Measurements from ENCODE around the gene SHISAL1.

SHISAL1 gene

GRCh38 chr22:44292521-44292920 lies 20.2 kb downstream of the SHISAL1 start:
- Histone ChIP-seq H3K4me1 (ENCODE audit: insufficient read depth, low read length) (peaks cover 2% of the 10 kb centered on the region; the same call in 1 of the 2 replicates), H3K27me3 (ENCODE audit: insufficient read depth, low read length) (no peaks in the 10 kb centered on the region), H3K9me3 (ENCODE audit: insufficient read depth, low read depth, low read length) (peaks cover 4% of the 10 kb centered on the region; the same call in 1 of the 2 replicates), H3K36me3 (ENCODE audit: insufficient read depth, low read depth, low read length) (no peaks in the 10 kb centered on the region), H3K9ac (ENCODE audit: low read depth, low read length) (no peak overlapping the region), H3K4me3 (ENCODE audit: low read length) (no peak overlapping the region), H3K27ac (ENCODE audit: low read length) (no peak overlapping the region)

DNA sequence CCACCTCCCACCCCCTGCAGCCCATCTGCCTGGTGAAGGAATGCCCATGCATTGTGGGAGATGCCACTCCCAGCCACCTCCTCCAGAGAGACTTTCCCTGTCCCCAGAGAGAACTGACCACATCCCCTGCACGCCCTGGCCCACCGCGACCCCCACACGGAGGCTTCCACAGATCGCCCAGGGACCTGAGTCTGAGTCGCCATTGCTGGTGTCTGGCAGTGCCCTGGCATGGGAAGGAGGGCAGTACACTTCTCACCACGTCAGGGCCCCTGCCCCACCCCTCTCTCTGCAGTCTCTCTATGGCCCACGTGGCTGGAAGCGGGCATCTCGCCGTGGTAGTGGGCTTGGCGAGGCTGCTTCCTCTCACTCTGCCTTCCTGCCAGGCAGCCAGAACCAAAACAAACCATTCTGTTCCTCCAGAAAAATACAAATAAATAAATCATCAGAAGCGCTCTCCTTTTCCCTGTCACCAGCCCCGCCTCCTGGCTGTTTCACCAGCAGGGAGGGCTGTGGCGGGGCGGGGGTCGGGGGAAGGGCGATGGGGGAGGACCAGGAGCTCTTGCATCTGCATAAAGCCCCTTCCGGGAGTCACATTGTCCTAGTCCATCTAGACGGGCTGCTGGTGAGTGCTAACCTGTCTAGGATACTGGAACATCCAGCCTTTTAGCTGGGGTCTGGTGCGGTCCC lies 20.9 kb downstream of the SHISAL1 start:
- Histone ChIP-seq H3K27me3 (ENCODE audit: insufficient read depth, low read length) (no peaks in the 10 kb centered on the region), H3K36me3 (ENCODE audit: insufficient read depth, low read depth, low read length) (no peaks in the 10 kb centered on the region), H3K27ac (ENCODE audit: low read length) (no peak overlapping the region), H3K9ac (ENCODE audit: low read depth, low read length) (no peak overlapping the region), H3K4me3 (ENCODE audit: low read length) (no peak overlapping the region), H3K4me1 (ENCODE audit: insufficient read depth, low read length) (peaks cover 2% of the 10 kb centered on the region; the same call in 1 of the 2 replicates), H3K9me3 (ENCODE audit: insufficient read depth, low read depth, low read length) (peaks cover 4% of the 10 kb centered on the region; the same call in 1 of the 2 replicates)

- Histone ChIP-seq H3K9me3 (ENCODE audit: insufficient read depth, low read depth, low read length) (peaks cover 4% of the 10 kb centered on the region; the same call in 1 of the 2 replicates), H3K9ac (ENCODE audit: low read depth, low read length) (no peak overlapping the region), H3K27me3 (ENCODE audit: insufficient read depth, low read length) (no peaks in the 10 kb centered on the region), H3K4me3 (ENCODE audit: low read length) (no peak overlapping the region), H3K36me3 (ENCODE audit: insufficient read depth, low read depth, low read length) (no peaks in the 10 kb centered on the region), H3K27ac (ENCODE audit: low read length) (no peak overlapping the region), H3K4me1 (ENCODE audit: insufficient read depth, low read length) (peaks cover 2% of the 10 kb centered on the region; the same call in 1 of the 2 replicates)
Observed at GRCh38 chr22:44291265-44291664, 21.5 kb downstream of the SHISAL1 start.

DNA sequence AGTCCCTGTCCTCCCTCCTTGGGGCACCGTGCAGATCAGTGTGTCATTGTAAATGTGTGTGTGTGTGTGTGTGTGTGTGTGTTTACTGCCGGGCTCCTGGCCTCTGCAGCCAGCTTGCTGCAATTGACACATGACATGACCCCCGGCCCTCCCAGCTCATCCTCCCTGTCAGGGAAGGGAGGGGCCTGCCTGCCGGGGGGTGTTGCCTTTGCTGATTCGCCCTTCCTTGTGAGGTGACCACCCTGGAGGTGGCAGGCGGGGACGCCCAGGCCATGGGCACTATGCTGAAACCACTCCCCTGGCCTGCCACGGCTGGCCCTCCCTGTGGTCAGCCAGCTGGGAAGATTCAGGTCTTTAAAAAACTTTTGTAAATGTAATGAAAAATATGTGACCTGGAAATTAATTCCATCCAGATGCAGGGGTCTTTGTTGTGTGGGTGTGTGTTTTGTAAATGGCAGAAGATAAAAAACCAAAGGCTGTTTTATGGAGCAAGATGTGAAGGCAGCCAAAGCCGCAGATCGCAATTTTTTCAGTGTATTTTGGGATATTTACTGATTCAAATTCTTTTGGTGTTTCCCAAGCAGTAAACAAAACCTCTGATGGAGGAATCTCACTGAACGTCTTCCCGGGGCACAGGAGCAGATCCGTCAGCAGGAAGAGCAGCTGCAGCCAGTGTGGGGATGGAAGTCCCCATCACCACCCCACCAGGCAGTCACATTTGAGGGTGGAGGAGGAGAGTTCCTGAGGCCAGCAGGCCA lies 23.2 kb downstream of the SHISAL1 start:
- Histone ChIP-seq H3K27ac (ENCODE audit: low read length) (no peak overlapping the region), H3K9ac (ENCODE audit: low read depth, low read length) (no peak overlapping the region), H3K4me1 (ENCODE audit: insufficient read depth, low read length) (peaks cover 2% of the 10 kb centered on the region; the same call in 1 of the 2 replicates), H3K27me3 (ENCODE audit: insufficient read depth, low read length) (no peaks in the 10 kb centered on the region), H3K36me3 (ENCODE audit: insufficient read depth, low read depth, low read length) (no peaks in the 10 kb centered on the region), H3K9me3 (ENCODE audit: insufficient read depth, low read depth, low read length) (no peaks in the 10 kb centered on the region), H3K4me3 (ENCODE audit: low read length) (no peak overlapping the region)

DNA sequence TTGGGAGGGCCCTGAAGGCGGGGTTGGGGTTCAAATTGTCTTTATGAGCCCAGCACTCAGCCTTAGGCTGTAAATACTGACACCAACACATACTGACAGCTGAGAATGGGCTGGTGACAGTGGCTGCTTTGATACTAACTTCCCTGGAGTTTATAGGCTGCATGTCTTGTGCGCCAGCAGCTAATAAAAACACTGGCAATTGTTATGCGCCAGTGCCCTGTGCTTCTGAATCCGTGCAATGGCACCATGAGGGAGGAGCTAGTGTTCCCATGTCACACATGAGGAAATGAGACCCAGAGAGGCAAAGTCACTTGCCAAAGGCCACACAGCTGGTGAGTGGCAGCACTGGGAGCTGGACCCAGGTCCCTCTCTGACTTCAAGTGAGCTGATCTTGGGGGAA lies 23.8 kb downstream of the SHISAL1 start:
- peaks cover 2% of the 10 kb centered on the region; the same call in 1 of the 2 replicates for H3K4me1 ChIP-seq (ENCODE audit: insufficient read depth, low read length)
- H3K27ac ChIP-seq (ENCODE audit: low read length), result no peak overlapping the region
- H3K9ac ChIP-seq (ENCODE audit: low read depth, low read length), result no peak overlapping the region
- no peaks in the 10 kb centered on the region for H3K36me3 ChIP-seq (ENCODE audit: insufficient read depth, low read depth, low read length)
- H3K4me3 ChIP-seq (ENCODE audit: low read length), result no peak overlapping the region
- H3K9me3 ChIP-seq (ENCODE audit: insufficient read depth, low read depth, low read length), result no peaks in the 10 kb centered on the region
- H3K27me3 ChIP-seq (ENCODE audit: insufficient read depth, low read length), result no peaks in the 10 kb centered on the region

DNA sequence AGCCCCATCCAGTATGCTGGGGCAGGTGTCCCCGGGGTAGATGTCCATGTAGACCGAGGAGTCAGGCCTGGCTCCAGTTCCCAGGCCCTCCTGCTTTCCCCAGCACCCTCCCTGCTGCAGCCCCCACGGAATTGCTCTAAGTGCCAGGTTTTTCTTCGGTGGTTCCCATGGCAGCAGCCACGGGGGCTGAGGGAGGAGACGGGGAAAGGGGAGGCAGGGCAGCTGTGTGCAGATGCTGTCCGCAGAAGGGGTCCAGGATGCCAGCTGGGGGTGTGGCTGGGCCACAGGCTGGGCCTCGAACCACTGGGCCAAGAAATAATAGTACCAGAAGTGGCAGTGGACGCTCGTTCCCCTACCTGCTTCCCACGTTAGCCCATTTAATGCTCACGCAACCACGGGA lies 25.0 kb downstream of the SHISAL1 start:
- Histone ChIP-seq H3K9me3 (ENCODE audit: insufficient read depth, low read depth, low read length) (no peaks in the 10 kb centered on the region), H3K9ac (ENCODE audit: low read depth, low read length) (no peak overlapping the region), H3K4me1 (ENCODE audit: insufficient read depth, low read length) (peaks cover 2% of the 10 kb centered on the region; the same call in 1 of the 2 replicates), H3K36me3 (ENCODE audit: insufficient read depth, low read depth, low read length) (no peaks in the 10 kb centered on the region), H3K27me3 (ENCODE audit: insufficient read depth, low read length) (no peaks in the 10 kb centered on the region), H3K4me3 (ENCODE audit: low read length) (no peak overlapping the region), H3K27ac (ENCODE audit: low read length) (no peak overlapping the region)

- Histone ChIP-seq H3K9ac (ENCODE audit: low read depth, low read length) (no peak overlapping the region), H3K36me3 (ENCODE audit: insufficient read depth, low read depth, low read length) (no peaks in the 10 kb centered on the region), H3K27ac (ENCODE audit: low read length) (no peak overlapping the region), H3K9me3 (ENCODE audit: insufficient read depth, low read depth, low read length) (no peaks in the 10 kb centered on the region), H3K4me1 (ENCODE audit: insufficient read depth, low read length) (peaks cover 2% of the 10 kb centered on the region; the same call in 1 of the 2 replicates), H3K27me3 (ENCODE audit: insufficient read depth, low read length) (no peaks in the 10 kb centered on the region), H3K4me3 (ENCODE audit: low read length) (no peak overlapping the region)
Observed at GRCh38 chr22:44287121-44287693, 25.5 kb downstream of the SHISAL1 start.

DNA sequence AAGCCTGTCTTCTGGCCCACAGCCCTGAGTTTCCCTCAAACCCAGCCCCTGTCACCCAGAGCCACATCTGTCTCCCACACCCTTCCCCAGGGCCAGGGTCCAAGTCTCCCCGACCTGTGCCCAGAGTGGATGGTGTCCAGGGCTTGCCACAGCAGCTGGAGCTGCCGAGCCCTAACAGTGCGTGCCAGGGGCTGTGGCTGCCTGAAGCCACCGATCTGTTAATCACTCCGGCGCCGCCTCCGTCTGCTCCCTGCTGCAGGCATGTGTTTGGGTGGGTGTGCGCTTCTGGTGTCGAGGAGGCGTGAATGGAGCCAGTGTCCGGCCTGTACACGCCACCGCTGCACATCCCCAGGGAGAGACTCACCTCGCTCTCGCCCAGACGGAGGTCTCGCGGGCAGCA lies 26.1 kb downstream of the SHISAL1 start:
- H3K9ac ChIP-seq (ENCODE audit: low read depth, low read length), result no peak overlapping the region
- H3K36me3 ChIP-seq (ENCODE audit: insufficient read depth, low read depth, low read length), result no peaks in the 10 kb centered on the region
- H3K4me3 ChIP-seq (ENCODE audit: low read length), result no peak overlapping the region
- H3K27me3 ChIP-seq (ENCODE audit: insufficient read depth, low read length), result no peaks in the 10 kb centered on the region
- no peak overlapping the region for H3K27ac ChIP-seq (ENCODE audit: low read length)
- H3K9me3 ChIP-seq (ENCODE audit: insufficient read depth, low read depth, low read length), result no peaks in the 10 kb centered on the region
- H3K4me1 ChIP-seq (ENCODE audit: insufficient read depth, low read length), result peaks cover 2% of the 10 kb centered on the region; the same call in 1 of the 2 replicates

DNA sequence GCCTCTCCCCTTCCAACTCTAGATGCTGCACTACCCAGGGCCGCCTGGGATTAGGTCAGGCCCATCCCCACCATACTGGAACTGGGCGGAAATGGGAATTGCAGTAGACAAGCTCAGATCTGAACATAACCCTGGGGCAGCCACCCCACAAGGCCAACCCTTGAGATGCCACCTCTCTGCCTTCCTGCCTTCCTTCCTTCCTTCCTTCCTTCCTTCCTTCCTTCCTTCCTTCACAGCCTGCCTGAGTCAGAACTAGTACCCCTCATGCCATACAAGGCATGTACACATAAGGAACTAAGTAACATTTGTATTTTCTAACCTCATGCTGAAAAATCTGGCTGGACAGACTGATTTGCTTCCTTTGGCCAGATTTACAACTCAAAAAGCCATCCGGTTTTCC lies 28.0 kb downstream of the SHISAL1 start:
- no peak overlapping the region for H3K27ac ChIP-seq (ENCODE audit: low read length)
- H3K36me3 ChIP-seq (ENCODE audit: insufficient read depth, low read depth, low read length), result no peaks in the 10 kb centered on the region
- H3K4me3 ChIP-seq (ENCODE audit: low read length), result no peak overlapping the region
- no peak overlapping the region for H3K9ac ChIP-seq (ENCODE audit: low read depth, low read length)
- no peaks in the 10 kb centered on the region for H3K9me3 ChIP-seq (ENCODE audit: insufficient read depth, low read depth, low read length)
- H3K4me1 ChIP-seq (ENCODE audit: insufficient read depth, low read length), result peaks cover under 1% of the 10 kb centered on the region; the same call in 1 of the 2 replicates
- no peaks in the 10 kb centered on the region for H3K27me3 ChIP-seq (ENCODE audit: insufficient read depth, low read length)

- H3K27ac ChIP-seq (ENCODE audit: low read length), result no peak overlapping the region
- H3K9ac ChIP-seq (ENCODE audit: low read depth, low read length), result no peak overlapping the region
- H3K9me3 ChIP-seq (ENCODE audit: insufficient read depth, low read depth, low read length), result no peaks in the 10 kb centered on the region
- no peak overlapping the region for H3K4me3 ChIP-seq (ENCODE audit: low read length)
- H3K4me1 ChIP-seq (ENCODE audit: insufficient read depth, low read length), result no peaks in the 10 kb centered on the region
- no peaks in the 10 kb centered on the region for H3K36me3 ChIP-seq (ENCODE audit: insufficient read depth, low read depth, low read length)
- H3K27me3 ChIP-seq (ENCODE audit: insufficient read depth, low read length), result no peaks in the 10 kb centered on the region
Observed at GRCh38 chr22:44281768-44282637, 30.7 kb downstream of the SHISAL1 start.

DNA sequence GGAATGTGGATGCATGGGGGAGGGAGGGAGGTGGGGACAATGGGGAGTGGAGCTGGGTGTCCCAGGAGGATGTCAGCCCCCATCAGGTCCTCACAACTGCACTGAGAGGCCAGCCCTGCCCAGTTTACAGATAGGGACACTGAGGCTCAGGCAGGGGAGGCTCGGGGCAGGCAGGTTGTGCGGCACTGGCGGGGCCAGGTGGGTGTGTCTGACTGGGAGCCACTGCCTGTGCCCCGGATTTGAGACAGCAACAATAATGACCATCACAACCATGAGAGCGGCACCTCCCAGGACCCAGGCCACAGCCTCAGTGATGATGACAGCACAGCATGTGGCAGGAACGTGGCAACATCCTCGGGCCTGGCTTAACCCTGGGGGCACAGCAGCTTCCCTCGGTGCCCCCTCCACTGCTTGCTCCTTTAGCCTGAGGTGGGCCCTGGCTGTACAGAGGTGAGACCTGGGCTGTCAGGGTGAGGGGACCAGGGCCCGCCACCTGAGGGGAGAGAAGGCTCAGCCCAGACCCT lies 32.0 kb downstream of the SHISAL1 start:
- Histone ChIP-seq H3K36me3 (ENCODE audit: insufficient read depth, low read depth, low read length) (no peaks in the 10 kb centered on the region), H3K27me3 (ENCODE audit: insufficient read depth, low read length) (no peaks in the 10 kb centered on the region), H3K9me3 (ENCODE audit: insufficient read depth, low read depth, low read length) (no peaks in the 10 kb centered on the region), H3K4me1 (ENCODE audit: insufficient read depth, low read length) (no peaks in the 10 kb centered on the region), H3K9ac (ENCODE audit: low read depth, low read length) (no peak overlapping the region), H3K4me3 (ENCODE audit: low read length) (no peak overlapping the region), H3K27ac (ENCODE audit: low read length) (no peak overlapping the region)

Data from iPS-20b (cell line).